GM12891 (cell line): ENCODE measurements around the gene HADH.
"Not testable (repeated sequence)": the region's sequence is repeated elsewhere in the genome, so short reads cannot be mapped to it uniquely, and the experiment has no call there.

Experiments
- POLR2A ChIP-seq: IDR thresholded peaks from 2 replicates; pipeline ENCODE4 v1.6.1; 2011; ENCODE audit warnings: low read depth, low read length, control low read depth
- POLR2AphosphoS5 ChIP-seq: IDR thresholded peaks from 2 replicates; pipeline ENCODE4 v1.6.1; 2011; ENCODE audit warnings: low read depth, low read length, control low read depth
- POU2F2 ChIP-seq: IDR thresholded peaks from 2 replicates; pipeline ENCODE4 v1.6.1; 2011; ENCODE audit warnings: low read depth, mild to moderate bottlenecking, control low read depth, low read length, moderate library complexity
- SPI1 ChIP-seq: IDR thresholded peaks from 2 replicates; pipeline ENCODE4 v1.6.1; 2011; ENCODE audit warnings: low read depth, low read length, control low read depth
- TAF1 ChIP-seq: IDR thresholded peaks from 2 replicates; pipeline ENCODE4 v1.6.1; 2011; ENCODE audit warnings: low read depth, low read length, control low read depth

GRCh38 chr4:107967921-107968320 is 21.8 kb upstream of the HADH start:
- TF ChIP-seq TAF1, POLR2A, SPI1, POLR2AphosphoS5, POU2F2: not testable (repeated sequence)
